Measurements from ENCODE around the gene RASGRF1. TPM values are rescaled to one million over a fixed set of nuclear protein-coding genes. Genes with fewer than 3 reads are reported as not detected.

The RASGRF1 gene
- total and polyA plus RNA-seq, 2 experiments from 2014 or later = 0.05 to 0.24 TPM

- no peak for DNase-seq (ENCODE audit: low spot score)
- Histone ChIP-seq H3K9me2 (ENCODE audit: insufficient read depth) (no peaks in the 10 kb centered on the region), H4K20me1 (replicated peaks; ENCODE audit: insufficient read depth) (no peaks in the 10 kb centered on the region), H3K36me3 (ENCODE audit: insufficient read depth) (no peaks in the 10 kb centered on the region), H3K4me2 (no peak overlapping the region), H2AFZ (no peak overlapping the region), H3K4me1 (ENCODE audit: insufficient read depth) (no peaks in the 10 kb centered on the region), H3K27ac (ENCODE audit: low read depth) (no peak overlapping the region), H3K27me3 (ENCODE audit: insufficient read depth) (no peaks in the 10 kb centered on the region), H3K4me3 (no peak overlapping the region), H3F3A (replicated peaks; ENCODE audit: low read depth) (no peaks in the 10 kb centered on the region), H3K79me2 (replicated peaks; ENCODE audit: insufficient read depth) (no peaks in the 10 kb centered on the region)
- TF ChIP-seq CREB1 (CRISPR knock-in tag; IDR thresholded peaks at IDR 0.05; ENCODE audit: low read depth) = no peak
- no peak for TF ChIP-seq STAT1 (IDR thresholded peaks at IDR 0.05; ENCODE audit: unreplicated experiment)
- TF ChIP-seq REST (IDR thresholded peaks at IDR 0.05; ENCODE audit: unreplicated experiment) = no peak
- TF ChIP-seq ZNF462 (CRISPR knock-in tag; IDR thresholded peaks at IDR 0.05) = no peak
- no peak for TF ChIP-seq NANOG (IDR thresholded peaks at IDR 0.05; ENCODE audit: borderline replicate concordance)
- TF ChIP-seq CTCF (conservative IDR thresholded peaks at IDR 0.05; ENCODE audit: low read depth in 2 of 2) = no peak
- no peak for TF ChIP-seq EZH2 (IDR thresholded peaks at IDR 0.05; ENCODE audit: low read depth, unreplicated experiment)
- no peak for TF ChIP-seq POLR2AphosphoS5 (IDR thresholded peaks at IDR 0.05; ENCODE audit: low read depth)
- TF ChIP-seq ETS1 (IDR thresholded peaks at IDR 0.05) = no peak
- TF ChIP-seq JUNB (IDR thresholded peaks at IDR 0.05; ENCODE audit: unreplicated experiment) = no peak
- no peak for TF ChIP-seq EZH2phosphoT487 (IDR thresholded peaks at IDR 0.05; ENCODE audit: unreplicated experiment)
- no peak for TF ChIP-seq ZNF331 (CRISPR knock-in tag; IDR thresholded peaks at IDR 0.05; ENCODE audit: low read depth)
- TF ChIP-seq ZNF114 (CRISPR knock-in tag; IDR thresholded peaks at IDR 0.05) = no peak
- peaks cover 21% of the 10 kb centered on the region for H3K27me3 Mint-ChIP-seq (ENCODE audit: insufficient read depth, low read depth, poor library complexity)
- H3K4me3 Mint-ChIP-seq = no peak overlapping the region
- peaks cover under 1% of the 10 kb centered on the region; the same call in 2 of the 3 replicates for H3K36me3 Mint-ChIP-seq (ENCODE audit: low read depth)
- ATAC-seq = no peak
- peaks cover 4% of the 10 kb centered on the region for H3K4me1 Mint-ChIP-seq
- no peaks in the 10 kb centered on the region; the same call in 2 of the 3 replicates for H3K9me3 Mint-ChIP-seq
- H3K27ac Mint-ChIP-seq = no peak overlapping the region
Measured at GRCh38 chr15:78932258-78932808, 158.2 kb downstream of the RASGRF1 start.

Data from GM23338 (cell line).